CD4-positive, alpha-beta T cell treated with Interleukin-4 for 4 hours (primary cell): Measurements from ENCODE around the gene VAMP1.
"Not testable (repeated sequence)": the region's sequence is repeated elsewhere in the genome, so short reads cannot be mapped to it uniquely, and the experiment has no call there.

ENCODE experiments used
- DNase-seq: peaks from one replicate; pipeline ENCODE4 v3.0.0-alpha.2; 2020

The VAMP1 gene

DNA sequence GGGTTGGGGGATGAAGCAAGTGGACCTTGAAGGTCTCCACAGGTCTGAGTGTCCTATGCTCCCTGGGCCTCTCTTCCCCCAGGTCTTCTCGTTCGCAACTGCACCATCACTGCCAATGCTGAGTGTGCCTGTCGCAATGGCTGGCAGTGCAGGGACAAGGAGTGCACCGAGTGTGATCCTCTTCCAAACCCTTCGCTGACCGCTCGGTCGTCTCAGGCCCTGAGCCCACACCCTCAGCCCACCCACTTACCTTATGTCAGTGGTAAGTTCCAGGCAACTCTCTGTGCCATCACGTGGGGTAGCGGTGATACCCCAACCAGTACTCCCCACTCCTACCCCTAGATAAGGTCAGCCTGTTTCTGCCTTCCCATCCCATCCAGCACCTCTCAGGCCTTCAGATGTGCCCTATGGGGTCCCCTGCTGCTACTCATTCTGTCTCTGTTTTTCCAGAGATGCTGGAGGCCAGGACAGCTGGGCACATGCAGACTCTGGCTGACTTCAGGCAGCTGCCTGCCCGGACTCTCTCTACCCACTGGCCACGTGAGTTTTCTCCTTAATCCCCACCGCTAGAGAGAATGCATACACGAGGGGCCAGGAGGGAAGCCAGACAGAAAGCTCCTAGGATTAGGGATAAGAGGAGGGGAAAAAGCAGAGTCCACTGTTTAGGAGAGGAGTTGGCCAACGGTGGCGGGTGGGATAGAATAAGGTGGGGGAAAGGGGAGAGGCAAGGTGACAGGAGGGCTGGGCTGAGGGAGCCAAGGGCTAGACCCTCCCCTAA lies 20.2 kb downstream of the VAMP1 start:
- no peak for DNase-seq

DNA sequence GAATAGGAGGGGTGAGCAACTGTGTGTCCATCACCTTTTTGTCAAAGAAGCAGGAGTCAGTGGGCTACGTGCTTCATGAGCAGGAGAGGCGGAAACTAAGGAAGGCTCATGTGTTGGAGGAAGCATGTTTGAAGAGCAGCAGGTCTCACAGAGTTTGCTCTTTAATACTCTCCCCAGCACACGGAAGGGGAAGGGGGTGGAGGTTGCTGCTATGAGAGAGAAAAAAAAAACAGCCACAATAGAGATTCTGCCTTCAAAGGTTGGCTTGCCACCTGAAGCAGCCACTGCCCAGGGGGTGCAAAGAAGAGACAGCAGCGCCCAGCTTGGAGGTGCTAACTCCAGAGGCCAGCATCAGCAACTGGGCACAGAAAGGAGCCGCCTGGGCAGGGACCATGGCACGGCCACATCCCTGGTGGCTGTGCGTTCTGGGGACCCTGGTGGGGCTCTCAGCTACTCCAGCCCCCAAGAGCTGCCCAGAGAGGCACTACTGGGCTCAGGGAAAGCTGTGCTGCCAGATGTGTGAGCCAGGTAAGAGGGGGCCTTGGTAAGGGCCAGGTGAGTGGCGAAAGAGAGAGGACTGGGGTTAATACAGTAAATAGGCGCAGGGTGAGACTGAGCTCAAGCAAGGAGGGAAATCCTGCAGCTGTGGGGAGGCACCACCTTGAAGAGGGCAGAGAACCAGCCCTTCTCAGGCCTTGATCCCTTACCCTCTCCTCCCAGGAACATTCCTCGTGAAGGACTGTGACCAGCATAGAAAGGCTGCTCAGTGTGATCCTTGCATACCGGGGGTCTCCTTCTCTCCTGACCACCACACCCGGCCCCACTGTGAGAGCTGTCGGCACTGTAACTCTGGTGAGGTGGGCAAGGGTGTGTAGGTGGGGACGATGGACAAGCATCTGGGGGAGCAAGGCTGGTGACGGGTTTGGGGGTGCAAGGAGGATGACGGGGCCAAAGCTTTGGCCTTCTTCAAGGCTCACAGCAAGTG lies 25.5 kb downstream of the VAMP1 start, which contains the start of gene CD27:
CD27 (plus strand) TSS at position 252 of the 985 bp plus-strand sequence; CDS start at position 393, 141 bp downstream.
- DNase-seq, result peak; percentile 49

DNA sequence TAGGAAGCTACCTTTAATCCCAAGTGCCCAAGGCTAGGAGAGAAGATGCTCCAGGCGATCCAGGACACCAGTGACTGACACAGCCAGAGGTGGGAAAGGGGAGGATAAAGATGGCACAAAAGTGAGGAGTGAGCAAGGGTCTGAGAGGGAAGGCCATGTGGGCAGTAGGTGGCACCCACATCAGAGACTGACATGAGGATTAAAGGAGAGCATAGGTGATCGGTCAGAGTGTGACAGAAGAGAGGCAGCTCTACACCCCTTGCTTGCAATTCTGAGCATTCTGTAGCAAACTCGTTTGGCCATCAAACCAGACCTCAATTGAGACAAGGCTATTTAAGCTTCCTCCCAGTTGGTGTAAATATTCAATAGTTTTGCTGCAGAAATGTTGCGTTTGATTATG lies 26.4 kb downstream of the VAMP1 start:
- no peak for DNase-seq

DNA sequence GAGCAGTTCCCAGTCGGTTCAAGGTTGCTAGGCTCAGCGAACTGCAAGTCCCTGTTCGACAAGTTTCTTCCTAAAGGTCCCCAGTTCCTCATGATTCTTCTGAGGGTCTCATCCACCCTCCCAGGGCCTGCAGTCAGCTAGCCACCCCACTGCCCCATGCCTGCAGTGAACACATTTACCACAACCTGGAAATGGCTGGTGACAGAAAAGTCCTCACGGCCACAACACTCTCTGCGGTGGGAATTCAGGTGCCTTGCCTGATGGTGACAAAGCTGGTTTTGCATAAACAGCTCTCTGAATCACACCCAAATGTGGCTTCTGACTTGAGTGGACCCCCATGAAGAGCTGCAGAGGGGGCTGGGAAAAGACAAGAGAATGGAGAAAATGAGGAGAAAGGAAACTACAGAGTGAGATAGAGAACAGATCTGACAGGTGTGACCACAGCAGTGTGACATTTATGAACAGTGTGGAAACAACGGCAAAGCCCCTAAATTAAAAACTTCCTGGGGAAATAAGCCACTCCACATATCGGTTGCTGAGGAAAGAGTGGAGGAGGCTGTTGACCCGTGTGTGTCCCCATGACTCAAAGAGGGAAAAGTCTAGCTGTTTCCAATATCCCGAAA lies 27.0 kb downstream of the VAMP1 start:
- DNase-seq, result peak; percentile 31

DNA sequence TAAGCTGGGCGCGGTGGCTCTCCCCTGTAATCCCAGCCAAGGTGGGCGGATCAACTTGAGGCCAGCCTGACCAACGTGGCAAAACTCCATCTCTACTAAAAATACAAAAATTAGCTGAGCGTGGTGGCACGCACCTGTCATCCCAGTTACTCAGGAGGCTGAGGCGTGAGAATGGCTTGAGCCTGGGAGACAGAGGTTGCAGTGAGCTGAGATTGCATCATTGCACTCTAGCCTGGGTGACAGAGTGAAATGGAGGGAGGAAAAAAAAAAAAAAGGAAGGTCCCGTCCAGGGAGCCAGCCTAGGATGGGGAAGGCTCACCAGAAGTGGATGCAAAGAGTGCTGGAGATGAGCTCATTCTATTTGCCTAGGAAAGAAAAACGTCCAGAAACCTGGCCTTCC lies 27.6 kb downstream of the VAMP1 start:
- no peak for DNase-seq

DNA sequence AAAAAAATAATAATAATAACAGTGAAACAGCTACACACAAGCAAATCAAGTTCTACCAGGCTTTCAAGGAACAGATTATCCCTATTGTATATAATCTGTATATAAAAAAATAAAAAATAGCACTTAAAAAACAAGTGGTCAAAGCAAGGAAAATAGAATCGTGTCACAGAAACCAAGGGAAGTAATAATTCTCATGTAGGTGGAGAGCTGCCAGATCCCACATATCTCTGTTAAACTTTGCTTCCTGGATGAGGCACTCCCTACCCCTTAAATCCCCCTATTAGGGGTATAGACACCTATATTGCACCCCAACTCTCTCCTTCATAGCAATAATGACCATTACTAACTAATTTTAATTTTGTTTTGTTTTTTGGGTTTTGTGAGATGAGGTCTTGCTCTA lies 30.1 kb downstream of the VAMP1 start:
- DNase-seq, result no peak

DNA sequence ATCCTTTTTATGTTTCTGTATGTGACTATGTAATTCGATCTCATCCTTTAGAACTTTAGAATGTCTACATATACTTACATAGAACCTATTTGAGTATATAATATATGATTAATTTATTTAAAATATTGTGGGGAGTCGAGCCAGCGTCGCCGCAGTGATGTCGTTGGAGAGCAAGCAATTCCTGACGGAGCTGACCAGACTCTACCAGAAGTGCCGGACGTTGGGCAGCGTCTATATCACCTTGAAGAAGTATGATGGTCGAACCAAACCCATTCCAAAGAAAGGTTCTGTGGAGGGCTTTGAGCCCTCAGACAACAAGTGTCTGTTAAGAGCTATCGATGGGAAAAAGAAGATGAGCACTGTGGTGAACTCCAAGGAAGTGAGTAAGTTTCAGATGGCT lies 32.1 kb downstream of the VAMP1 start:
- DNase-seq, result no peak

DNA sequence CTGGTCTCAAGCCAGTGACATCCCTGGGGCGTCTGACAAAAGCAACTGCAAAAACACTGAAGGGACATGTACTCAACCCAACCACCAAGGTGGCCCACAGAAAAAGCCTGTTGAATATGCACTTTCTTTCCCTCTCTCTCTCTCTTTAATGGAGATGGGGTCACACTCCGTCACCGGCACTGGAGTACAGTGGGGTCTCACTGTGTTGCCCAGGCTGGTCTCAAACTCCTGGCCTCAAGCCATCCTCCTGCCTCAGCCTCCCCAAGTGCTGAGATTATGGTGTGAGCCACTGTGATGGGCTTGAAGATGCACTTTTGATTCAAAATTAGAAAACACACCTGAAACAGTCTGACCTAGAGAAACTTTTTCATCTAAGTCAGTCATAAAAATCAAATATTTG lies 32.9 kb downstream of the VAMP1 start:
- DNase-seq, result no peak

DNA sequence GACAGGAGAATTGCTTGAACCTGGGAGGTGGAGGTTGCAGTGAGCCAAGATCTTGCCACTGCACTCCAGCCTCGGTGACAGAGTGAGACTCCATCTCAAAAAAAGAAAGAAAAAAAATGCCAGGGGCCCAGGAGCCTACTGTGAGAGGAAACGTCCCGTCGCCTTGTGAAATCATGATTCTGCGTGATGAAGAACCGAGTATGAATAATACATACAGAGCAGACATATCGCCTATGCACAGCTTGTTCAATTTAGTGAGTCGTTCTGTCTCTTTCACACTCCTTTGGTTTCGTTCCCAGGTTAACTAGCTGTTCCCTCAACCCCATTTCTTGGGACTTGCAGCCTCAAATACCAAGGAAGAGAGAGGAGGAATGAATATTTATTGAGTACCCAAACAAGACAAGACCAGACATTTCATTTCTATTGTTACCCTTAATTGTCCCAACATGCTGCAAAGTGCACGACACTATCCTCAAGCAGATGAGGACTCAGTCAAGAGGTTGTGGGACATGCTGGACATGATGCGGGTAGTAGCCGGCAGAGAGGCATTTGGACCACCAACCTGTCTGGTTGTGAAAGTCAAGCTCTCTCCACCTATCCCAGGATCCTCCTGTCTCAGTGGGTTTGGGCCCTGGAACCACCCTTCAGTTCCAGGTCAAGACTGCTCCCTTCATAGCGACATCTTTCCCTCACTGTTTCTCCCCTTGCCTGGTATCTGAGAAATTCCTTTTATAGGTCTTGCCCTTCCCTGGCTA lies 34.3 kb downstream of the VAMP1 start:
- DNase-seq, result no peak

DNA sequence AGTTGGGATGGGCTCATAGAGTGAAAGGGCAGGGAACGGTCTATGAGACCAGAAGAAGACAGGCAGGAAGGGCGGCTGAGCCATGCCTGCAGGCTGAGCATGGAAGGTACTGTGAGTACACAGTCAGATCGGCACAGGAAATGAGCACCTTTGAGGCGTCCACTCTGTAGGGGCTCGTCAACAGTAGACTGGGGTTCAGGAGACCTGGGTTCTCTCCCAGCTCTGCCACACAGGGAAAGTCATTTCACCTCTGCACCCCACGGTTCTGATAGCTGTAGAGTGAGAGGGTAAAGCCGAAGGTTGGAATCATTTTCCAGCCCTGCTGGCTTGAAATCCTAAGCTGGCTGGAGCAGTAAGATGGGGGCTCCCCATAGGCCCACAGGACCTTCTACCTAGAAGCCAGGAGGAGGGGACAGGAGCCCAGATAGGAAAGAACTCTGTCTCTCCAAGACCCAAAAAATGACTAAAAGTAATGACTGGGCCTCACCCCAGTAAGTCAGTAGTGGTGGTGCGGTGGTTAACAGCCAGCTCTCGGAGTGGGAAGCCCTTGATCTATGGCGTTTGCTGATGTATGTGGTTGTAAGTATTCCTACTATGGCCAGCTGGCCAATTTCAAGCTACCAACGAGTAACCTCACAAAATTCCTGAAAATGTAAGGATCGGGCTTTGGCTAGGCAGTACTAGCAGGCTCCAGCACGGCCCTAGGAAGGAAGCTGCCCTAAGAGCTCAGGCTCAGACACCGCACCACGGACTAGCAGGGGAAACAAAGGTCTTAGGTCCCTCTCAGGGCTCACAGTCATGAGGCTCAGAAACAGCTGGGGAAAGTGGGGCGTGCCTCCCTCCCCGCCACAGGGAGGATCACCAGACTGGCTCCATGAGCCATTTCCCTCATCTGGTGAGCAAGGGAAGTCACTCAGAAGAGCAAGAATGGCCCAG lies 36.0 kb downstream of the VAMP1 start:
- peak; percentile 42 for DNase-seq

DNA sequence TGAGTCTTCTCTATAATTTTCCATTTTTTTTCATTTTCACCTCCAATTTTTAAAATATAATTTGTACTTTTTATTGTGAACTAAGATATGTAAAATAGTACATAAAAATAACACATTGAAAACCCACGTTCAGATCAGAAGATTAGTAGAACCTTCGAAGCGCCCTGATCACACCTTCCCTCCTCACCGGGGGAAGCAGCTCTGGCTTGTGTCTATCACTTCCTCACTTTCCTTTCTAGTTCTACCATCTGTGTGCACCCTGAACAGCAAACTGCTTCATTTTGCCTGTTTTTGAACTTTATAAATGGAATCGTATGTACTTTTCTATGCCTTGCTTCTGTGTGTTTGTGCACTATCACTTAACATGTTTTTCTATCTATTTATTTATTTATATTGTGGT lies 37.5 kb downstream of the VAMP1 start:
- DNase-seq, result peak; percentile 36

DNA sequence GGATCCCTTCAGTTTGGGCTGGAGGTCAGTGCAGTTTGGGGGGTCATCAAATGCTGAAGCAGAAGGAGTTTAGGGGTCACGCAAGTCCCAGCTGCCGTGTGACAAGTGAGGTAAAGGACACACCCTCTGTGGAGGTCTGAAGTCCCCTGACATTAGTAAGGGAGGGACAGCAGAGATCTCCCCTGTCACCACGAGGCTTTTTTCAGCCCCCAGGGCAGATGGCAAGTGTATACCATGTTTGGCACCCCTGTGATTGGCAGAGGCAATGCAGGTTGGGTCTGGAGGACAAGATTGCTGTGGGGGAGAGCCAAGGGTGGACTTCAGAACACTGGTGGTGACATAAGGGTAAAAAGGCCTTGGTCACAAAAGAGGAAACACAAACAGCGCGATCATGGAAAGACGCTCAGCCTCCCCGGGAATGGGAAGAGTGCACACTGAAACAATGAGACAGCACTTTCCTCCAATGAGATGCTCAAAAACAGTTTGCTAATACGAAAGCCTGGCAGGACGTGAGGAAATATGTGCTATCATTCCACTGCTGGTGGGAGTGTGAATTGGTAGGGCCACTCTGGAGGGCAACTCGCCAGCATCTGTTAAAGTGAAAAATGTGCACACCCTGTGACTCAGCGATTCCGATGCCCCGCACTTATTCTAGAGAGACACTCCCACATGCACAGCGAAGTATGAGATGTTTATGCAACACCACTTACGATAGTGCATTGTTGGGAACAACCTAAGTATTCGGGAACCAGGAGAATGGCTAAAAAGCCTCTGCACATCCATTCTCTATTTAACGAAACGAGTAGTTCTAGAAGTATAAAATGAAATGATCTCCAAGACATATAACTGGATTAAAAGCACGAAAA lies 40.1 kb downstream of the VAMP1 start:
- peak; percentile 45 for DNase-seq

DNA sequence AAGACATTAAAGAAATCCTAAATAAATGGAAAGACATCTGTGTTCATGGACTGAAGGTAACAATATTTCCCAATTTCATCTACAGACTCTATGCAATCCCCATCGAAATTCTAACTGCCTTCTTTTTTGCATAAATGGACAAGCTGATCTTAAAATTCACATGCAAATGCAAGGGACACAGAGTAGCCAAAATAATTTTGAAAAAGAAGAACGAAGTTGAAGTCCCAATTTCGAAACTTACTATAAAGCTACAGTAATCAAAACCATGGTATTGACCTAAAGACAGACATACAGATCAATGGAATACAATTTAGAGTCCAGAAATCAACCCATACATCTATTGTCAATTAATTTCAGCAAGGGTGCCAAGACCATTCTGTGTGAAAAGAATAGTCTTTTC lies 42.2 kb downstream of the VAMP1 start:
- DNase-seq, result no peak

DNA sequence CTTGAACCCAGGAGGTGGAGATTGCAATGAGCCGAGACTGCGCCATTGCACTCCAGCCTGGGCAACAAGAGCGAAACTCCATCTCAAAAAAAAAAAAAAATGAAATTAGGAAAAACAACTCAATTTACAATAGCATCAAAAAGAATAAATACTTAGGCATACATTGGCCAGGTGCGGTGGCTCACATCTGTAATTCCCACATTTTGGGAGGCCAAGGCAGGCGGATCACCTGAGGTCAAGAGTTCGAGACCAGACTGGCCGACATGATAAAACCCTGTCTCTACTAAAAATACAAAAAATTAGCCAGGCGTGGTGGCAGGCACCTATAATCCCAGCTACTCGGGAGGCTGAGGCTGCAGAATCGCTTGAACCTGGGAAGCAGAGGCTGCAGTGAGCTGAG lies 42.7 kb downstream of the VAMP1 start:
- DNase-seq, result not testable (repeated sequence)

DNA sequence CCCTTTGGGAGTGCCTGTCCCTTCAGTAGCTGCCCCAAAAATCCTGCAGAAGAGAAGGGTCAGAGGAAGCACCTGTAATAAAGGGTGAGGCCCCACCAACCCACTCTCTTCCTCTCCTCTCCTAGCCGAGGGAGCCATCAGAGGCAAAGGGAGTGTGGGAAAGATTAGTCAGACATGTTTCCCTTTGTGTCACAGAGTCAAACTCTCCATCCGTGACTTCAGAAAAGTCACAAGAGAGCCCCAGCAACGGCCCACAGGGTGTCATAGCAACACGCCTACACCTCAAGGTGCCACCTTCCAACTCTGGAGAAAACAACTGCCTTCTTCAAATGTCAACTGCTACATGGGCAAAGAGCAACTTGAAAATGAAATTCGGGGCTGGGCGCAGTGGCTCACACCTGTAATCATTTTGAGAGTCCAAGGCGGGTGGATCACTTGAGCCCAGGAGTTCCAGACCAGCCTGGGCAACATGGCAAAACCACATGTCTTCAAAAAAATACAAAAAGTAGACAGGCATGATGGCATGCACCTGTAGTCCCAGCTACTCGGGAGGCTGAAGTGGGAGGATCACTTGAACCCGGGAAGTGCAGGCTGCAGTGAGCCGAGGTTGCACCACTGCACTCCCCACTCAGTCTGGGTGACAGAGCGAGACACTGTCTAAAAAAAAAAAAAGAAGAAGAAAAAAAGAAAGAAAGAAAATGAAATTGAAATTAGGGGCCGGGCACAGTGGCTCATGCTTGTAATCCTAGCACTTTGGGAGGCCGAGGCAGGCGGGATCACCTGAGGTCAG lies 43.4 kb downstream of the VAMP1 start:
- DNase-seq, result peak; percentile 93

DNA sequence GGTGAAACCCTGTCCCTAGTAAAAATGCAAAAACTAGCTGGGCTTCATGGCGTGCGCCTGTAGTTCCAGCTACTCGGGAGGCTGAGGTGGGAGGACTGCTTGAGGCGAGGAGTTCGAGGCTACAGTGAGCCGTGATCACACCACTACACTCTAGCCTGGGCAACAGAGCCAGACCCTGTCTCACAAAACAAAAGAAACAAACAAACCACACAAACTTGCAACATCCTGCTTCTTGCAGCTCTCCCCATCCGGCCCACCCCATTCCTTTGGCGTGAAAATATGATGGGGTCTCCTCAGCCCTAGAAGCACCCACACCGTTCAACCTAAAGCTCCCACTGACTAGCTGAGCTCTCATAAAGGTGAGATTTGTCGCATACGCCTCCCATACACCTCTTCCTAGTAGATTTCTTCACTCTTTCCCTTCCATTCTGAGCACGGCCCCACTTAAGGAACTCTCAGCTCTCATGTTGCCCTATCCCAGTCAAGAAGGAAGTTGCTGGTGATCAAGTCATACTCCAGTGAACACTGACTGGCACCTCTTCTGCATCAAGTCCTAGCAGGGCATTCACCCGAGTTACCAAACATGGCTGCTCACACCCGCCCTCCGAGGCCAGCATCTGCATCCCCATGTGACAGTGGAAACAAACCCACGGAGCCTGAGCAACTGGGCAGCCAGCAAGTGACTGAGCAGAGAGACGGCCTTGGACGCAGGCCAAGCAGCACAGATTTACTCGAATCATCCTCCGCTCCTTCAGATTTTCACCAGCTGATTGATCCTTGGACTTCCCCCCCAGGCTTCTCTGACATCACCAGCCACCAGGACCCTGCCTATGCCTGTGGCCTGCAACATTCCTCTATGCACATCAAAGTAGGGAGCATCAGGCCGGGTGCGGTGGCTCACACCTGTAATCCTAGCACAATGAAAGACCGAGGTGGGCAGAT lies 44.6 kb downstream of the VAMP1 start:
- DNase-seq, result no peak

DNA sequence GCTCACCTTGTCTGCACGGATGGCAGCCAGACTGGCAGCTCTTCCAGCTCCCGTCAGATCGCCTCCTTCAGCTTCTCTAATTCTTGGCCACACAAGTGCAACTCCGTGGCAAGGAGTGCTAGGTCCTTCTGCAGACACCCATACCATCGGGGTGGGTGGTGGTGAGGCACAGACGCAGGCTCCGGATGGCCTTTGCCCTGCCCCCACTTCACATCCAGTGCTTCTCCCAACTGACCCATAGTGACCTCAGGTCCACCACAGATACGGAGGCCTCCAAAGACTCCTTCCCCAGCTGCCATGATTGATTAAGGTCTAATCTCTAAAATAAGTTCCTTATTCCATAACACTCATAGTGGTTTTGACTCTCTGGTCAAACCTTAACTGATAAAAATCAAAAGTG lies 45.6 kb downstream of the VAMP1 start:
- no peak for DNase-seq

DNA sequence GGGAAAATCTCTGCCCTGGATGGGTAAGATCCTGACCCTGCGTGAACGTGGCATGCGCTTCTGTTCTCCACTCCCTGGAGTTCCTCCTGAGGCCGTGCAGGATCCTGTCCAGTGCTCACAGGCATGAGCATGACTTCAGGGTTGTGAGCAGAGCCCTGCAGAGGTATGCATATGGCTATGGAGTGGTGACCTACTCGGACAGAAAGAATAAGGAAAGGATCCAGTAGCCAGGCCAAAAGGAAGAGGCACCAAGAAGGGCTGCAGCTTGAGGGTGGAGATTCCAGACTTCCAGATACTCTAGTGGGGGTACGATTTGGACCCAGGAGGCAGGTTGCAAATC lies 46.5 kb downstream of the VAMP1 start:
- DNase-seq, result no peak
